GM21619 (cell line): ENCODE data around the gene ABTB1.
"Not testable (repeated sequence)": the region's sequence is repeated elsewhere in the genome, so short reads cannot be mapped to it uniquely, and the experiment has no call there.

Source experiments
- ATAC-seq: cut with Tn5 transposase; IDR thresholded peaks from one replicate; pipeline ENCODE4 v1.9.1; 2021; ENCODE audit not compliant: unreplicated experiment

ABTB1 gene

GRCh38 chr3:127647845-127648204 is 24.9 kb upstream of the ABTB1 start:
- ATAC-seq = no peak

GRCh38 chr3:127650236-127650635 is 22.5 kb upstream of the ABTB1 start:
- no peak for ATAC-seq

- ATAC-seq = no peak
Observed at GRCh38 chr3:127651516-127652172, 21.1 kb upstream of the ABTB1 start.

GRCh38 chr3:127652246-127652995 is 20.3 kb upstream of the ABTB1 start:
- ATAC-seq = peak; percentile 51

GRCh38 chr3:127654374-127654773 is 18.4 kb upstream of the ABTB1 start:
- ATAC-seq = no peak

GRCh38 chr3:127654993-127655392 is 17.8 kb upstream of the ABTB1 start:
- not testable (repeated sequence) for ATAC-seq

GRCh38 chr3:127655641-127656040 is 17.1 kb upstream of the ABTB1 start:
- ATAC-seq = no peak

- no peak for ATAC-seq
Observed at GRCh38 chr3:127656906-127657305, 15.8 kb upstream of the ABTB1 start.

- no peak for ATAC-seq
Observed at GRCh38 chr3:127658234-127658633, 14.5 kb upstream of the ABTB1 start.

GRCh38 chr3:127660621-127661251 is 12.0 kb upstream of the ABTB1 start:
- no peak for ATAC-seq

GRCh38 chr3:127661600-127661999 is 11.2 kb upstream of the ABTB1 start:
- no peak for ATAC-seq

- ATAC-seq = no peak
Observed at GRCh38 chr3:127662001-127662469, 10.7 kb upstream of the ABTB1 start.

- ATAC-seq = no peak
Observed at GRCh38 chr3:127663151-127663550, 9.6 kb upstream of the ABTB1 start.

- no peak for ATAC-seq
Observed at GRCh38 chr3:127665165-127665564, 7.6 kb upstream of the ABTB1 start.

- ATAC-seq = no peak
Observed at GRCh38 chr3:127665586-127665985, 7.2 kb upstream of the ABTB1 start.

- ATAC-seq = no peak
Observed at GRCh38 chr3:127666676-127667075, 6.1 kb upstream of the ABTB1 start.

GRCh38 chr3:127667119-127667681 is 5.6 kb upstream of the ABTB1 start:
- no peak for ATAC-seq

- ATAC-seq = no peak
Observed at GRCh38 chr3:127668906-127669305, 3.8 kb upstream of the ABTB1 start.

GRCh38 chr3:127669541-127670228 is 3.1 kb upstream of the ABTB1 start:
- no peak for ATAC-seq

GRCh38 chr3:127670229-127670559 is 2.6 kb upstream of the ABTB1 start:
- no peak for ATAC-seq

- ATAC-seq = no peak
Observed at GRCh38 chr3:127670761-127671522, 1.8 kb upstream of the ABTB1 start.
